GM18511 (cell line): ENCODE results near the gene ALDH3B2.
"Not testable (repeated sequence)": the region's sequence is repeated elsewhere in the genome, so short reads cannot be mapped to it uniquely, and the experiment has no call there.

Experiments
- ATAC-seq: cut with Tn5 transposase; IDR thresholded peaks from one replicate; pipeline ENCODE4 v1.9.1; 2021; ENCODE audit warnings: mild to moderate bottlenecking, moderate library complexity; ENCODE audit not compliant: unreplicated experiment

ALDH3B2 gene

GRCh38 chr11:67674442-67674871 lies at the start of gene ALDH3B2:
Gene ALDH3B2, minus strand, starts transcription at chr11:67674623. Its CDS starts 7,688 bp downstream, at chr11:67666935.
- no peak for ATAC-seq

GRCh38 chr11:67723036-67723435 lies 48.6 kb upstream of the ALDH3B2 start:
- ATAC-seq = not testable (repeated sequence)

GRCh38 chr11:67716226-67716625 lies 41.8 kb upstream of the ALDH3B2 start:
- not testable (repeated sequence) for ATAC-seq

GRCh38 chr11:67715801-67716200 lies 41.4 kb upstream of the ALDH3B2 start:
- not testable (repeated sequence) for ATAC-seq

GRCh38 chr11:67713892-67714509 lies 39.6 kb upstream of the ALDH3B2 start:
- ATAC-seq = not testable (repeated sequence)

- not testable (repeated sequence) for ATAC-seq
Observed at GRCh38 chr11:67711676-67712075, 37.3 kb upstream of the ALDH3B2 start.

GRCh38 chr11:67711212-67711611 lies 36.8 kb upstream of the ALDH3B2 start:
- ATAC-seq = not testable (repeated sequence)

- not testable (repeated sequence) for ATAC-seq
Observed at GRCh38 chr11:67709806-67710205, 35.4 kb upstream of the ALDH3B2 start.

- ATAC-seq = no peak
Observed at GRCh38 chr11:67705264-67705663, 30.8 kb upstream of the ALDH3B2 start.

- no peak for ATAC-seq
Observed at GRCh38 chr11:67704524-67704923, 30.1 kb upstream of the ALDH3B2 start.

- not testable (repeated sequence) for ATAC-seq
Observed at GRCh38 chr11:67703709-67704108, 29.3 kb upstream of the ALDH3B2 start.

GRCh38 chr11:67700548-67701262 lies 26.3 kb upstream of the ALDH3B2 start:
- no peak for ATAC-seq

GRCh38 chr11:67700141-67700540 lies 25.7 kb upstream of the ALDH3B2 start:
- ATAC-seq = no peak

- ATAC-seq = no peak
Observed at GRCh38 chr11:67699521-67699920, 25.1 kb upstream of the ALDH3B2 start.

- ATAC-seq = no peak
Observed at GRCh38 chr11:67698247-67698646, 23.8 kb upstream of the ALDH3B2 start.

- ATAC-seq = no peak
Observed at GRCh38 chr11:67697846-67698245, 23.4 kb upstream of the ALDH3B2 start.

- ATAC-seq = no peak
Observed at GRCh38 chr11:67696998-67697397, 22.6 kb upstream of the ALDH3B2 start.

GRCh38 chr11:67695606-67696005 lies 21.2 kb upstream of the ALDH3B2 start:
- no peak for ATAC-seq

GRCh38 chr11:67694875-67695555 lies 20.6 kb upstream of the ALDH3B2 start:
- no peak for ATAC-seq

GRCh38 chr11:67691149-67691548 lies 16.7 kb upstream of the ALDH3B2 start:
- no peak for ATAC-seq

- ATAC-seq = no peak
Observed at GRCh38 chr11:67689178-67689577, 14.8 kb upstream of the ALDH3B2 start.

GRCh38 chr11:67687986-67688385 lies 13.6 kb upstream of the ALDH3B2 start:
- ATAC-seq = no peak
